Mesenchymal stem cell (in vitro differentiated cells and primary cell): ENCODE measurements around the gene FOXA3.

Experiments used
- DNase-seq: peaks from one replicate; pipeline ENCODE4 v3.0.0-alpha.2; 2013
- H2AFZ ChIP-seq: one replicate; pipeline ENCODE4 v1.6.1; 2013; ENCODE audit warnings: low read depth, mild to moderate bottlenecking, control low read depth, inconsistent platforms, low read length, moderate library complexity
- H2AK5ac ChIP-seq: 2 replicates; pipeline ENCODE4 v1.6.1; 2013; ENCODE audit warnings: low read length, moderate library complexity, mild to moderate bottlenecking, inconsistent platforms; ENCODE audit not compliant: severe bottlenecking
- H2BK120ac ChIP-seq: one replicate; pipeline ENCODE4 v1.6.1; 2013; ENCODE audit warnings: low read depth, mild to moderate bottlenecking, inconsistent platforms, low read length, moderate library complexity
- H2BK12ac ChIP-seq, 2 experiments: one replicate each; pipeline ENCODE4 v1.6.1; 2013; ENCODE audit warnings: inconsistent platforms in 2 of 2, low read length in 2 of 2, mild to moderate bottlenecking in 2 of 2, moderate library complexity in 2 of 2, control low read depth in 1 of 2
- H2BK15ac ChIP-seq: one replicate; pipeline ENCODE4 v1.6.1; 2013; ENCODE audit warnings: mild to moderate bottlenecking, low read depth, inconsistent platforms; ENCODE audit not compliant: poor library complexity, severe bottlenecking
- H2BK5ac ChIP-seq: 2 replicates; pipeline ENCODE4 v1.6.1; 2013; ENCODE audit warnings: low read depth, mild to moderate bottlenecking, low read length, control low read depth, inconsistent platforms; ENCODE audit not compliant: poor library complexity, severe bottlenecking
- H3K14ac ChIP-seq, 2 experiments: one replicate each; pipeline ENCODE4 v1.6.1; 2013; ENCODE audit warnings: inconsistent platforms in 2 of 2, low read length in 2 of 2, control low read depth in 1 of 2, mild to moderate bottlenecking in 1 of 2, moderate library complexity in 1 of 2
- H3K18ac ChIP-seq, 2 experiments: one replicate each; pipeline ENCODE4 v1.6.1; 2013; ENCODE audit warnings: inconsistent platforms in 2 of 2, low read length in 2 of 2, control low read depth in 1 of 2, low read depth in 1 of 2, mild to moderate bottlenecking in 1 of 2
- H3K23ac ChIP-seq, 2 experiments: one replicate each; pipeline ENCODE4 v1.6.1; 2013; ENCODE audit warnings: inconsistent platforms in 2 of 2, low read length in 2 of 2, mild to moderate bottlenecking in 2 of 2, moderate library complexity in 2 of 2, control low read depth in 1 of 2
- H3K27ac ChIP-seq: 2 replicates; pipeline ENCODE4 v1.5.1; 2013; ENCODE audit warnings: mild to moderate bottlenecking, moderate library complexity, low read length, control low read depth, inconsistent platforms; ENCODE audit not compliant: poor library complexity, severe bottlenecking
- H3K27me3 ChIP-seq, 2 experiments: 2 replicates each; pipeline versions ENCODE4 v1.6.1 to v1.7.0; 2013; ENCODE audit warnings: low read length in 2 of 2, mild to moderate bottlenecking in 2 of 2, moderate library complexity in 2 of 2, control low read depth in 1 of 2, inconsistent platforms in 1 of 2; ENCODE audit not compliant: control insufficient read depth in 1 of 2, insufficient read depth in 1 of 2
- H3K36me3 ChIP-seq, 2 experiments: 2 replicates each; pipeline versions ENCODE4 v1.6.1 to v1.7.0; 2013; ENCODE audit warnings: low read length in 2 of 2, control low read depth in 1 of 2, inconsistent platforms in 1 of 2, low read depth in 1 of 2, mild to moderate bottlenecking in 1 of 2; ENCODE audit not compliant: insufficient read depth in 2 of 2, control insufficient read depth in 1 of 2
- H3K4ac ChIP-seq, 2 experiments: one replicate each; pipeline ENCODE4 v1.6.1; 2013; ENCODE audit warnings: inconsistent platforms in 2 of 2, low read length in 2 of 2, mild to moderate bottlenecking in 2 of 2, moderate library complexity in 2 of 2, control low read depth in 1 of 2, low read depth in 1 of 2
- H3K4me1 ChIP-seq: 2 replicates; pipeline ENCODE4 v1.6.1; 2013; ENCODE audit warnings: low read depth, low read length, control low read depth; ENCODE audit not compliant: control insufficient read depth, insufficient read depth
- H3K4me2 ChIP-seq: 2 replicates; pipeline ENCODE4 v1.6.1; 2013; ENCODE audit warnings: low read length, mild to moderate bottlenecking, inconsistent platforms; ENCODE audit not compliant: poor library complexity, severe bottlenecking
- H3K4me3 ChIP-seq, 2 experiments: 2 replicates each; pipeline versions ENCODE4 v1.5.1 to v1.7.0; 2013; ENCODE audit warnings: low read length in 2 of 2, mild to moderate bottlenecking in 2 of 2, control low read depth in 1 of 2, low read depth in 1 of 2; ENCODE audit not compliant: insufficient read depth in 1 of 2
- H3K79me1 ChIP-seq: replicated peaks from 2 replicates; pipeline ENCODE4 v1.6.1; 2013; ENCODE audit warnings: mild to moderate bottlenecking, control low read depth, low read length, inconsistent platforms; ENCODE audit not compliant: poor library complexity, severe bottlenecking
- H3K9ac ChIP-seq: 2 replicates; pipeline ENCODE4 v1.7.0; 2013; ENCODE audit warnings: mild to moderate bottlenecking, low read length, moderate library complexity
- H3K9me3 ChIP-seq: 2 replicates; pipeline ENCODE4 v1.7.0; 2013; ENCODE audit warnings: mild to moderate bottlenecking, low read length; ENCODE audit not compliant: control insufficient read depth
- H4K8ac ChIP-seq: one replicate; pipeline ENCODE4 v1.6.1; 2013; ENCODE audit warnings: inconsistent platforms, mild to moderate bottlenecking, low read length, moderate library complexity
- H4K91ac ChIP-seq: one replicate; pipeline ENCODE4 v1.6.1; 2013; ENCODE audit warnings: mild to moderate bottlenecking, low read length, inconsistent platforms
- WGBS: methylation state at CpG from one replicate; pipeline ENCODE4 v1.1.7; 2013; ENCODE audit warnings: mixed read lengths; 5-methylcytosine and 5-hydroxymethylcytosine counted together

FOXA3 gene

GRCh38 chr19:45825917-45826893 is 37.9 kb upstream of the FOXA3 start:
- Histone ChIP-seq H2BK15ac (no peak overlapping the region), H4K91ac (peak overlapping the region; percentile 52), H2AK5ac (no peak overlapping the region), H3K27me3 (no peaks in the 10 kb centered on the region), H3K4me1 (peaks cover 12% of the 10 kb centered on the region), H3K9me3 (no peaks in the 10 kb centered on the region), H3K27ac (no peak overlapping the region), H2BK5ac (no peak overlapping the region), H3K4me3 (no peak overlapping the region), H3K79me1 (peaks cover 13% of the 10 kb centered on the region), H2AFZ (no peak overlapping the region), H3K23ac (no peak overlapping the region), H3K4me2 (no peak overlapping the region), H4K8ac (no peak overlapping the region), H2BK12ac (no peak overlapping the region), H3K14ac (no peak overlapping the region), H3K36me3 (peaks cover 89 to 95% of the 10 kb centered on the region in 2 experiments), H3K4ac (no peak overlapping the region), H3K18ac (no peak overlapping the region), H3K9ac (no peak overlapping the region), H2BK120ac (no peak overlapping the region)
- no peak for DNase-seq
- WGBS, result 97% methylated on average over 22 of the region's 22 CpGs

- H3K18ac ChIP-seq, result no peak overlapping the region
- H4K91ac ChIP-seq, result peak overlapping the region; percentile 52
- H3K4me3 ChIP-seq, result no peak overlapping the region
- H3K27ac ChIP-seq, result no peak overlapping the region
- no peak overlapping the region for H2AFZ ChIP-seq
- no peak overlapping the region for H3K23ac ChIP-seq
- H4K8ac ChIP-seq, result no peak overlapping the region
- H3K79me1 ChIP-seq, result peaks cover 18% of the 10 kb centered on the region
- 96% methylated on average over 11 of the region's 11 CpGs for WGBS
- no peak overlapping the region for H2BK5ac ChIP-seq
- H2AK5ac ChIP-seq, result no peak overlapping the region
- no peak overlapping the region for H3K4me2 ChIP-seq
- H3K4ac ChIP-seq, result no peak overlapping the region
- no peak for DNase-seq
- no peak overlapping the region for H3K9ac ChIP-seq
- no peak overlapping the region for H2BK12ac ChIP-seq
- no peak overlapping the region for H2BK120ac ChIP-seq
- peaks cover 91 to 95% of the 10 kb centered on the region in 2 experiments for H3K36me3 ChIP-seq
- H3K14ac ChIP-seq, result no peak overlapping the region
- peaks cover 14% of the 10 kb centered on the region for H3K4me1 ChIP-seq
- H2BK15ac ChIP-seq, result no peak overlapping the region
- H3K9me3 ChIP-seq, result no peaks in the 10 kb centered on the region
- no peaks in the 10 kb centered on the region for H3K27me3 ChIP-seq
Observed at GRCh38 chr19:45826934-45827333, 37.2 kb upstream of the FOXA3 start.

GRCh38 chr19:45827459-45828093 is 36.5 kb upstream of the FOXA3 start:
- no peak overlapping the region for H3K4me2 ChIP-seq
- H3K27ac ChIP-seq, result no peak overlapping the region
- no peak overlapping the region for H3K23ac ChIP-seq
- H3K27me3 ChIP-seq, result no peaks in the 10 kb centered on the region
- H3K4me3 ChIP-seq, result no peak overlapping the region
- H3K14ac ChIP-seq, result no peak overlapping the region
- no peak overlapping the region for H2BK15ac ChIP-seq
- H3K18ac ChIP-seq, result no peak overlapping the region
- H2BK120ac ChIP-seq, result no peak overlapping the region
- WGBS, result 98% methylated on average over 16 of the region's 16 CpGs
- H3K9ac ChIP-seq, result no peak overlapping the region
- no peaks in the 10 kb centered on the region for H3K9me3 ChIP-seq
- H2AFZ ChIP-seq, result no peak overlapping the region
- no peak overlapping the region for H4K8ac ChIP-seq
- peaks cover 14% of the 10 kb centered on the region for H3K4me1 ChIP-seq
- H2AK5ac ChIP-seq, result no peak overlapping the region
- peaks cover 18% of the 10 kb centered on the region for H3K79me1 ChIP-seq
- H2BK12ac ChIP-seq, result no peak overlapping the region
- DNase-seq, result no peak
- H3K36me3 ChIP-seq, result peaks cover 92 to 98% of the 10 kb centered on the region in 2 experiments
- no peak overlapping the region for H3K4ac ChIP-seq
- no peak overlapping the region for H4K91ac ChIP-seq
- H2BK5ac ChIP-seq, result no peak overlapping the region

GRCh38 chr19:45828523-45828922 is 35.6 kb upstream of the FOXA3 start:
- no peak overlapping the region for H3K14ac ChIP-seq
- no peaks in the 10 kb centered on the region for H3K27me3 ChIP-seq
- no peak overlapping the region for H3K23ac ChIP-seq
- no peak overlapping the region for H3K4ac ChIP-seq
- no peak overlapping the region for H3K18ac ChIP-seq
- no peak overlapping the region for H4K8ac ChIP-seq
- no peak overlapping the region for H2AK5ac ChIP-seq
- no peak overlapping the region for H4K91ac ChIP-seq
- WGBS, result 96% methylated on average over 8 of the region's 9 CpGs
- H3K36me3 ChIP-seq, result peaks cover 91 to 98% of the 10 kb centered on the region in 2 experiments
- no peak overlapping the region for H2BK12ac ChIP-seq
- no peak for DNase-seq
- H3K79me1 ChIP-seq, result peaks cover 16% of the 10 kb centered on the region
- H3K4me2 ChIP-seq, result no peak overlapping the region
- no peak overlapping the region for H3K27ac ChIP-seq
- H3K4me1 ChIP-seq, result peaks cover 11% of the 10 kb centered on the region
- no peak overlapping the region for H2BK5ac ChIP-seq
- no peaks in the 10 kb centered on the region for H3K9me3 ChIP-seq
- no peak overlapping the region for H2AFZ ChIP-seq
- no peak overlapping the region for H3K4me3 ChIP-seq
- H2BK120ac ChIP-seq, result no peak overlapping the region
- H2BK15ac ChIP-seq, result no peak overlapping the region
- no peak overlapping the region for H3K9ac ChIP-seq
